Endothelial cell of umbilical vein (primary cell): ENCODE data around the gene ZNF891. TPM values are rescaled to one million over a fixed set of nuclear protein-coding genes. Genes with fewer than 3 reads are reported as not detected.

Source experiments
- BruUV-seq: library from RNA; stranded (reverse); fragments of 400-500 nt; replicated peaks from 2 replicates; lab custom pipeline; 2021; lab: Mats Ljungman, UMichigan
- CTCF ChIA-PET: fragments of 300-600, 350-600 bp; sonication (Branson Sonifier 250); formaldehyde crosslinking; loops from one replicate; lab custom pipeline; 2021; ENCODE audit warnings: antibody characterized with exemption, inconsistent platforms; lab: Charles Lee
- POLR2A ChIA-PET: fragments of 300-600, 350-600 bp; sonication (Branson Sonifier 250); formaldehyde crosslinking; loops from one replicate; lab custom pipeline; 2021; ENCODE audit warnings: antibody characterized with exemption, inconsistent platforms; lab: Charles Lee
- DNase-seq: peaks from one replicate; pipeline ENCODE4 v3.0.0-alpha.2; 2011; ENCODE audit warnings: low read depth, low spot score
- FAIRE-seq: peaks from 2 replicates; lab custom pipeline; 2011; peaks lifted over from hg19 to GRCh38; lab: Jason Lieb, UNC
- H2AFZ ChIP-seq: 2 replicates; pipeline ENCODE4 v1.6.0; 2012; ENCODE audit warnings: low read depth, low read length, control low read depth, inconsistent platforms
- H3K27ac ChIP-seq: 2 replicates; pipeline ENCODE4 v1.5.1; 2011; ENCODE audit warnings: low read depth, mild to moderate bottlenecking, control low read depth, low read length, moderate library complexity; ENCODE audit not compliant: insufficient read depth
- H3K27me3 ChIP-seq, 2 experiments: 2 replicates each; pipeline versions ENCODE4 v1.6.0 to v1.6.1; 2011; ENCODE audit warnings: low read length in 2 of 2, mixed read lengths in 1 of 2; ENCODE audit not compliant: control insufficient read depth in 2 of 2, insufficient read depth in 2 of 2
- H3K36me3 ChIP-seq, 2 experiments: 2 replicates in 1 of 2; 3 replicates in 1 of 2; pipeline ENCODE4 v1.5.1; 2011; ENCODE audit warnings: low read length in 2 of 2, mild to moderate bottlenecking in 1 of 2, moderate library complexity in 1 of 2; ENCODE audit not compliant: control insufficient read depth in 2 of 2, insufficient read depth in 2 of 2; ENCODE audit errors: extremely low read depth in 1 of 2
- H3K4me1 ChIP-seq: 3 replicates; pipeline ENCODE4 v1.5.1; 2011; ENCODE audit warnings: mild to moderate bottlenecking, low read length; ENCODE audit not compliant: control insufficient read depth, insufficient read depth; ENCODE audit errors: extremely low read depth
- H3K4me2 ChIP-seq: 2 replicates; pipeline ENCODE4 v1.6.1; 2011; ENCODE audit warnings: low read length, control low read depth, mixed read lengths; ENCODE audit not compliant: insufficient read depth
- H3K4me3 ChIP-seq, 3 experiments: fragments of 200-600 bp in 1 of 3; sonication (generic), shearing (Covaris generic) in 1 of 3; replicated peaks in 1 of 3; 2 replicates each; pipeline ENCODE4 v1.5.1; 2011 to 2016; ENCODE audit warnings: control low read depth in 3 of 3, low read length in 3 of 3, mild to moderate bottlenecking in 2 of 3, inconsistent platforms in 1 of 3, low read depth in 1 of 3, moderate library complexity in 1 of 3; ENCODE audit not compliant: insufficient read depth in 1 of 3
- H3K79me2 ChIP-seq: 2 replicates; pipeline ENCODE4 v1.6.0; 2012; ENCODE audit warnings: low read length, inconsistent platforms; ENCODE audit not compliant: control insufficient read depth, insufficient read depth
- H3K9ac ChIP-seq: replicated peaks from 2 replicates; pipeline ENCODE3; 2011; ENCODE audit warnings: low read length, control low read depth; ENCODE audit not compliant: insufficient read depth; ENCODE audit errors: extremely low read depth
- H3K9me1 ChIP-seq: replicated peaks from 3 replicates; pipeline ENCODE4 v1.6.0; 2011; ENCODE audit warnings: mild to moderate bottlenecking, low read length; ENCODE audit not compliant: control insufficient read depth, insufficient read depth; ENCODE audit errors: extremely low read depth
- H3K9me3 ChIP-seq: replicated peaks from 2 replicates; pipeline ENCODE4 v1.5.1; 2012; ENCODE audit warnings: low read length, inconsistent platforms; ENCODE audit not compliant: control insufficient read depth, insufficient read depth
- H4K20me1 ChIP-seq: replicated peaks from 2 replicates; pipeline ENCODE3; 2011; ENCODE audit warnings: mild to moderate bottlenecking, low read length; ENCODE audit not compliant: control insufficient read depth, insufficient read depth; ENCODE audit errors: extremely low read depth
- EZH2 ChIP-seq: IDR thresholded peaks from 2 replicates; pipeline ENCODE4 v1.6.1; 2012; ENCODE audit warnings: borderline replicate concordance, low read depth, mild to moderate bottlenecking, moderate library complexity, low read length, inconsistent platforms; ENCODE audit not compliant: severe bottlenecking
- FOS ChIP-seq: IDR thresholded peaks from 2 replicates; pipeline ENCODE4 v1.6.1; 2011; ENCODE audit warnings: mild to moderate bottlenecking, low read length, moderate library complexity, borderline replicate concordance; ENCODE audit not compliant: insufficient read depth
- GATA2 ChIP-seq: IDR thresholded peaks from 2 replicates; pipeline ENCODE4 v1.7.0; 2011; ENCODE audit warnings: low read depth, mild to moderate bottlenecking, moderate library complexity, mixed read lengths, low read length; ENCODE audit not compliant: insufficient read length, insufficient read depth
- JUN ChIP-seq: IDR thresholded peaks from 2 replicates; pipeline ENCODE4 v1.6.1; 2011; ENCODE audit warnings: borderline replicate concordance, low read depth; ENCODE audit not compliant: insufficient read length, insufficient read depth
- MYC ChIP-seq: IDR thresholded peaks from one replicate; pipeline ENCODE4 v1.6.1; 2011; ENCODE audit warnings: mild to moderate bottlenecking, low read depth, low read length
- POLR2A ChIP-seq: IDR thresholded peaks from 2 replicates; pipeline ENCODE4 v1.6.1; 2012; ENCODE audit warnings: low read depth, mild to moderate bottlenecking, control low read depth, low read length
- POLR2AphosphoS5 ChIP-seq: IDR thresholded peaks from 2 replicates; pipeline ENCODE4 v1.6.1; 2012; ENCODE audit warnings: low read depth, mild to moderate bottlenecking, control low read depth, low read length, moderate library complexity; ENCODE audit not compliant: insufficient read depth
- dilution Hi-C: fragments of 300-500 bp; cut with MboI; formaldehyde crosslinking; loops from one replicate; pipeline ENCODE4 v1.15.0; 2019; ENCODE audit warnings: low sequenced_read_pairs; ENCODE audit not compliant: extremely low pct_ligation_motif_present
- intact Hi-C: fragments of 100-400 bp; cut with micrococcal nuclease; formaldehyde crosslinking; loops from one replicate; pipeline ENCODE4 v1.10.0; 2022
- polyA plus RNA-seq, 4 experiments: library from polyadenylated mRNA; depleted of rRNA in 3 of 4; stranded (reverse) in 3 of 4; unstranded in 1 of 4; fragments of >200 nt; gene quantifications; 2 replicates each; pipeline versions ENCODE4 v1.2.1 to v1.2.3, GENCODE V29; 2011 to 2012; ENCODE audit warnings: missing spikeins in 1 of 4
- total RNA-seq: library from RNA; stranded (reverse); gene quantifications from 2 replicates; pipeline ENCODE4 v1.2.3, GENCODE V29; 2021
- TF ChIP-seq, protein P1 (sequence below): IDR thresholded peaks from 2 replicates; pipeline ENCODE4 v1.6.1; 2011; ENCODE audit not compliant: insufficient read depth, insufficient read length
- TF ChIP-seq, protein P2 (sequence below), 2 donors: IDR thresholded peaks; 1 replicate in 1 of 2; 2 replicates in 1 of 2; pipeline ENCODE4 v1.5.1; 2011; ENCODE audit warnings: low read length in 2 of 2, mild to moderate bottlenecking in 2 of 2, moderate library complexity in 2 of 2, control low read depth in 1 of 2, inconsistent platforms in 1 of 2, low read depth in 1 of 2; ENCODE audit not compliant: insufficient read depth in 1 of 2; ENCODE audit errors: extremely low read depth in 1 of 2

The ZNF891 gene
- total and polyA plus RNA-seq, 2 donors (not counting 3 experiments of a cell fraction or from before 2014, with no cell fraction given): 0.32 to 1.5 TPM

DNA sequence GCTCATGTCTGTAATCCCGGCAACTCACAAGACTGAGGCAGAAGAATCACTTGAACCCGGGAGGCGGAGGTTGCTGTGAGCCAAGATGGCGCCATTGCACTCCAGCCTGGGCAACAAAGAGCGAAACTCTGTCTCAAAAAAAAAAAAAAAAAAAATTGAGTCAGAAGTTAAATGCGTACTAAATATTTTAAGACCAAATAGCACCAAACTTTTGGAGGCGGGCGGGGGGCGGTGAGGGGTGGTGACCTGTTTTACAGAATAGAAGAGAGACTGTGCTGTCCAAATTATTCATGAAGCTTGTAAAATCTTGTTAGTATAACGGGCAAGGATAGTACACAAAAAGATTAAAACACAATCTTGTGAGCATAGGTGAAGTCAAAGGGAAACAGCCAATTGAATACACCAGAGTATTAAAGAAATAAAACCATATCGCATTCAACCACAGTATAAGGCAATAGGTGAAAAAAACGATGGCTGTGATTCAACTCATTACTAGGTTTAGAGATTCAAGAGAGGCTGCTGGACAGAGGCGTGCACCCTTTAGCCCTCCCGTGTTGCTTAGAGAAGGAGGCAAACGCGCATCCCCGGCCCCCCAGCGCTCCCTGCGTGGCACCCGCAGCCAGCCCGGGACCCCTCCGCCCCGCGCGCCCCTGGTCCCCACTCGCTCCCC lies 571 bp downstream of the ZNF891 start:
- Histone ChIP-seq H3K4me2 (peak overlapping the region; percentile 82), H4K20me1 (no peaks in the 10 kb centered on the region), H3K27ac (peak overlapping the region; percentile 86), H3K79me2 (no peaks in the 10 kb centered on the region), H3K4me1 (no peaks in the 10 kb centered on the region), H3K27me3 (no peaks in the 10 kb centered on the region), H3K36me3 (no peaks in the 10 kb centered on the region), H3K9me1 (no peaks in the 10 kb centered on the region), H2AFZ (peak overlapping the region; percentile 90), H3K4me3 (peak overlapping the region; percentile 62 to 87 (median 87)), H3K9ac (peak overlapping the region; percentile 65), H3K9me3 (peaks cover 6% of the 10 kb centered on the region)
- FAIRE-seq: peak; percentile 66
- ChIA-PET CTCF (interaction anchor here (1.3 to 3.5 kb wide), 2 partner anchors 49 to 52 kb away, joined by 4 to 13 read pairs; partner anchors contain the start of gene ZNF268), POLR2A (interaction anchor here (0.9 to 1.1 kb wide), 2 partner anchors 12 to 49 kb away, joined by 3 to 11 read pairs; no protein-coding TSS in a partner anchor)
- DNase-seq: no peak
- intact Hi-C loops: loop anchor here (1.0 kb wide), 4 partner anchors 49 to 143 kb away; partner anchors contain the start of genes ZNF140, ZNF26, ZNF268 and ZNF84
- BruUV-seq: no TSS peak
- TF ChIP-seq JUN: no peak
- dilution Hi-C loops: no loop called here

DNA sequence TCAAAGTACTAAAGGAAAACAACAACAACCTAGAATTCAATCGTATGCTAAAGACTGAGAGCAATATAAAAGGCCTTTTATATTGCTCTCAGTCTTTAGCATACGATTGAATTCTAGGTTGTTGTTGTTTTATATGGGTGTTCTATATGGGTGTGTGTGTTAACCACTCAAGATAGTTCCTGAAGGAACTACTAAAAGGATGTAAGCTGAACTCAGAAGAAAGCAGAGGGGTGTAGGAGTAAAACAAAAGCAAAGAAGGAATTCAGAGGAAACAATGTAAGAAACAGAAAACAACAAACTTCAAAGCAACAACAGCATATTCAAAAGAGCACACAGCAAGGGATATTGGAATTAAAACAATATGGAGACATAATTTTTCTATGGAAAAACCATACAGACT lies 5.4 kb downstream of the ZNF891 start:
- POLR2A ChIA-PET: no interaction called here
- no TSS peak for BruUV-seq

More for the DNA sequence above, 5.4 kb downstream of the ZNF891 start:
- H3K9me3 ChIP-seq: peaks cover 15% of the 10 kb centered on the region
- no peak for FAIRE-seq
- CTCF ChIA-PET: no interaction called here
- no peaks in the 10 kb centered on the region for H4K20me1 ChIP-seq
- intact Hi-C loops: no loop called here
- H2AFZ ChIP-seq: no peak overlapping the region
- no peak overlapping the region for H3K9ac ChIP-seq
- H3K9me1 ChIP-seq: no peaks in the 10 kb centered on the region
- no peak overlapping the region for H3K4me2 ChIP-seq
- TF ChIP-seq POLR2AphosphoS5 (no peak), FOS (no peak), GATA2 (no peak), MYC (no peak), EZH2 (no peak), JUN (no peak), POLR2A (no peak)
- TF ChIP-seq, protein P1, sequence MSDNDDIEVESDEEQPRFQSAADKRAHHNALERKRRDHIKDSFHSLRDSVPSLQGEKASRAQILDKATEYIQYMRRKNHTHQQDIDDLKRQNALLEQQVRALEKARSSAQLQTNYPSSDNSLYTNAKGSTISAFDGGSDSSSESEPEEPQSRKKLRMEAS: no peak
- TF ChIP-seq, protein P2, sequence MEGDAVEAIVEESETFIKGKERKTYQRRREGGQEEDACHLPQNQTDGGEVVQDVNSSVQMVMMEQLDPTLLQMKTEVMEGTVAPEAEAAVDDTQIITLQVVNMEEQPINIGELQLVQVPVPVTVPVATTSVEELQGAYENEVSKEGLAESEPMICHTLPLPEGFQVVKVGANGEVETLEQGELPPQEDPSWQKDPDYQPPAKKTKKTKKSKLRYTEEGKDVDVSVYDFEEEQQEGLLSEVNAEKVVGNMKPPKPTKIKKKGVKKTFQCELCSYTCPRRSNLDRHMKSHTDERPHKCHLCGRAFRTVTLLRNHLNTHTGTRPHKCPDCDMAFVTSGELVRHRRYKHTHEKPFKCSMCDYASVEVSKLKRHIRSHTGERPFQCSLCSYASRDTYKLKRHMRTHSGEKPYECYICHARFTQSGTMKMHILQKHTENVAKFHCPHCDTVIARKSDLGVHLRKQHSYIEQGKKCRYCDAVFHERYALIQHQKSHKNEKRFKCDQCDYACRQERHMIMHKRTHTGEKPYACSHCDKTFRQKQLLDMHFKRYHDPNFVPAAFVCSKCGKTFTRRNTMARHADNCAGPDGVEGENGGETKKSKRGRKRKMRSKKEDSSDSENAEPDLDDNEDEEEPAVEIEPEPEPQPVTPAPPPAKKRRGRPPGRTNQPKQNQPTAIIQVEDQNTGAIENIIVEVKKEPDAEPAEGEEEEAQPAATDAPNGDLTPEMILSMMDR (IDR thresholded peaks at IDR 0.05; ENCODE audit: extremely low read depth in 1 of 2, insufficient read depth in 1 of 2, low read depth in 1 of 2, low read length in 2 of 2): no peak
- no peak for DNase-seq
- dilution Hi-C loops: no loop called here
- H3K4me3 ChIP-seq: no peak overlapping the region
- no peaks in the 10 kb centered on the region for H3K4me1 ChIP-seq
- H3K27me3 ChIP-seq: no peaks in the 10 kb centered on the region
- no peaks in the 10 kb centered on the region for H3K36me3 ChIP-seq
- no peak overlapping the region for H3K27ac ChIP-seq
- no peaks in the 10 kb centered on the region for H3K79me2 ChIP-seq
